ENCODE results near the gene SPATS2. TPM values are rescaled to one million over a fixed set of nuclear protein-coding genes. Genes with fewer than 3 reads are reported as not detected.
A peak's percentile ranks its signal among the peaks of the same experiment; 100 is the strongest.

The SPATS2 gene
- total RNA-seq, 1 donor from 2014 or later: 49.5 TPM

GRCh38 chr12:49330032-49330619 is 37.1 kb upstream of the SPATS2 start:
- H3K36me3 Mint-ChIP-seq: peaks cover 19% of the 10 kb centered on the region
- Histone ChIP-seq H3K27ac (no peak overlapping the region), H3K36me3 (no peaks in the 10 kb centered on the region), H3F3A (ENCODE audit: low read depth) (peaks cover 26% of the 10 kb centered on the region), H3K79me2 (ENCODE audit: low read depth) (no peaks in the 10 kb centered on the region), H2AFZ (replicated peaks) (no peak overlapping the region), H3K9me3 (ENCODE audit: low read depth) (no peaks in the 10 kb centered on the region), H3K4me1 (no peaks in the 10 kb centered on the region), H3K9ac (no peak overlapping the region), H3K4me3 (no peak overlapping the region), H3K27me3 (peaks cover 34% of the 10 kb centered on the region), H4K20me1 (ENCODE audit: low read depth) (peaks cover 12% of the 10 kb centered on the region), H3K4me2 (no peak overlapping the region)
- no peaks in the 10 kb centered on the region for H3K4me1 Mint-ChIP-seq
- no peak overlapping the region for H3K4me3 Mint-ChIP-seq
- H3K27ac Mint-ChIP-seq: no peak overlapping the region
- peaks cover 26% of the 10 kb centered on the region for H3K27me3 Mint-ChIP-seq (ENCODE audit: insufficient read depth, low read depth)
- no peak for DNase-seq (ENCODE audit: low spot score)
- peaks cover 3% of the 10 kb centered on the region for H3K9me3 Mint-ChIP-seq
- no peak for TF ChIP-seq CTCF (IDR thresholded peaks at IDR 0.05)

- peaks cover 40% of the 10 kb centered on the region for H3K27me3 ChIP-seq
- no peak for DNase-seq (ENCODE audit: low spot score)
- no peak for TF ChIP-seq EZH2phosphoT487 (IDR thresholded peaks at IDR 0.05)
- no peak for TF ChIP-seq EZH2 (IDR thresholded peaks at IDR 0.05)
- TF ChIP-seq CTCF (IDR thresholded peaks at IDR 0.05): no peak
- H3K4me3 ChIP-seq: no peak overlapping the region
- no peaks in the 10 kb centered on the region for H3K4me1 ChIP-seq
- no peak overlapping the region for H3K4me2 ChIP-seq
- Mint-ChIP-seq H3K27me3 (ENCODE audit: insufficient read depth, low read depth) (peaks cover 32% of the 10 kb centered on the region), H3K36me3 (peaks cover 22% of the 10 kb centered on the region), H3K27ac (no peak overlapping the region), H3K4me1 (peaks cover 5% of the 10 kb centered on the region), H3K9me3 (peaks cover 6% of the 10 kb centered on the region), H3K4me3 (no peak overlapping the region)
- peaks cover 12% of the 10 kb centered on the region for H4K20me1 ChIP-seq (ENCODE audit: low read depth)
- H3K9me3 ChIP-seq (ENCODE audit: low read depth): no peaks in the 10 kb centered on the region
- no peaks in the 10 kb centered on the region for H3K36me3 ChIP-seq
- H2AFZ ChIP-seq (replicated peaks): no peak overlapping the region
- H3F3A ChIP-seq (ENCODE audit: low read depth): peaks cover 33% of the 10 kb centered on the region
- no peak overlapping the region for H3K9ac ChIP-seq
- no peaks in the 10 kb centered on the region for H3K79me2 ChIP-seq (ENCODE audit: low read depth)
- no peak overlapping the region for H3K27ac ChIP-seq
These were observed 36.5 kb upstream of the SPATS2 start for GRCh38 chr12:49330631-49331379.

- Mint-ChIP-seq H3K36me3 (peaks cover 20% of the 10 kb centered on the region), H3K9me3 (peaks cover 6% of the 10 kb centered on the region), H3K4me1 (peaks cover 5% of the 10 kb centered on the region), H3K27ac (peak overlapping the region; percentile 53), H3K4me3 (peak overlapping the region; percentile 26), H3K27me3 (ENCODE audit: insufficient read depth, low read depth) (peaks cover 33% of the 10 kb centered on the region)
- Histone ChIP-seq H3K9ac (no peak overlapping the region), H3K4me2 (no peak overlapping the region), H3K27me3 (peaks cover 48% of the 10 kb centered on the region), H3K79me2 (ENCODE audit: low read depth) (no peaks in the 10 kb centered on the region), H3K4me1 (no peaks in the 10 kb centered on the region), H2AFZ (replicated peaks) (no peak overlapping the region), H3K36me3 (no peaks in the 10 kb centered on the region), H3F3A (ENCODE audit: low read depth) (peaks cover 36% of the 10 kb centered on the region), H3K4me3 (no peak overlapping the region), H3K27ac (no peak overlapping the region), H3K9me3 (ENCODE audit: low read depth) (no peaks in the 10 kb centered on the region), H4K20me1 (ENCODE audit: low read depth) (peaks cover 12% of the 10 kb centered on the region)
- TF ChIP-seq CTCF (IDR thresholded peaks at IDR 0.05) (peak; percentile 80), EZH2phosphoT487 (IDR thresholded peaks at IDR 0.05) (no peak)
- DNase-seq (ENCODE audit: low spot score): peak; percentile 85
These were observed 35.7 kb upstream of the SPATS2 start for GRCh38 chr12:49331380-49332222.
